ENCODE results near the gene PIH1D2. TPM values are rescaled to one million over a fixed set of nuclear protein-coding genes. Genes with fewer than 3 reads are reported as not detected.

PIH1D2 gene
- total RNA-seq, 1 experiment from 2014 or later, result 0.85 TPM

DNA sequence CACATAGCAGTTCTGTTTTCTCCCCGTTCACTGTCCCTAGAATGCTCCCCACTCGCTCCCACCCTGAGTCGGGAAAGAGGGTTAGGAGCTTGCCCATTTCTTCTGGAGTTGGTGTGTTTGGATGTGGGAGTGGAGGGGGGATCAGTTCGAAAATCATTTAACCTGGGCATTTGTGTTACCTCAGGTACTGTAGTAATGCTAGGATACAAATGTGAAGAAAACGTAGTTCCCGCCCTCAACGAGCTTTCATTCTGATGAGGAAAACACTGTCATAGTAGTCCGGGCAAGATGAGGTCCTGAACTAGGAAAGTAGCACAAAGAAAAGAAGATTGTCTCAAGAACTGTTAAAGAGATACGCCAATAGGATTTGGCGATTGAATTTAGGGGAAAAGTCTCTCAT lies 13.4 kb upstream of the PIH1D2 start (continued):
- TF ChIP-seq PREB (CRISPR knock-in tag; IDR thresholded peaks at IDR 0.05; ENCODE audit: borderline replicate concordance), result no peak
- TF ChIP-seq FOXP1 (CRISPR knock-in tag; IDR thresholded peaks at IDR 0.05; ENCODE audit: borderline replicate concordance), result no peak
- TF ChIP-seq MAX (CRISPR knock-in tag; IDR thresholded peaks at IDR 0.05), result no peak
- TF ChIP-seq JAZF1 (CRISPR knock-in tag; IDR thresholded peaks at IDR 0.05), result no peak
- no peak for TF ChIP-seq NR3C1 (CRISPR knock-in tag; conservative IDR thresholded peaks at IDR 0.05; ENCODE audit: low read depth)
- TF ChIP-seq, protein P1, sequence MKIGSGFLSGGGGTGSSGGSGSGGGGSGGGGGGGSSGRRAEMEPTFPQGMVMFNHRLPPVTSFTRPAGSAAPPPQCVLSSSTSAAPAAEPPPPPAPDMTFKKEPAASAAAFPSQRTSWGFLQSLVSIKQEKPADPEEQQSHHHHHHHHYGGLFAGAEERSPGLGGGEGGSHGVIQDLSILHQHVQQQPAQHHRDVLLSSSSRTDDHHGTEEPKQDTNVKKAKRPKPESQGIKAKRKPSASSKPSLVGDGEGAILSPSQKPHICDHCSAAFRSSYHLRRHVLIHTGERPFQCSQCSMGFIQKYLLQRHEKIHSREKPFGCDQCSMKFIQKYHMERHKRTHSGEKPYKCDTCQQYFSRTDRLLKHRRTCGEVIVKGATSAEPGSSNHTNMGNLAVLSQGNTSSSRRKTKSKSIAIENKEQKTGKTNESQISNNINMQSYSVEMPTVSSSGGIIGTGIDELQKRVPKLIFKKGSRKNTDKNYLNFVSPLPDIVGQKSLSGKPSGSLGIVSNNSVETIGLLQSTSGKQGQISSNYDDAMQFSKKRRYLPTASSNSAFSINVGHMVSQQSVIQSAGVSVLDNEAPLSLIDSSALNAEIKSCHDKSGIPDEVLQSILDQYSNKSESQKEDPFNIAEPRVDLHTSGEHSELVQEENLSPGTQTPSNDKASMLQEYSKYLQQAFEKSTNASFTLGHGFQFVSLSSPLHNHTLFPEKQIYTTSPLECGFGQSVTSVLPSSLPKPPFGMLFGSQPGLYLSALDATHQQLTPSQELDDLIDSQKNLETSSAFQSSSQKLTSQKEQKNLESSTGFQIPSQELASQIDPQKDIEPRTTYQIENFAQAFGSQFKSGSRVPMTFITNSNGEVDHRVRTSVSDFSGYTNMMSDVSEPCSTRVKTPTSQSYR (CRISPR knock-in tag; IDR thresholded peaks at IDR 0.05), result no peak
- TF ChIP-seq, protein P2, sequence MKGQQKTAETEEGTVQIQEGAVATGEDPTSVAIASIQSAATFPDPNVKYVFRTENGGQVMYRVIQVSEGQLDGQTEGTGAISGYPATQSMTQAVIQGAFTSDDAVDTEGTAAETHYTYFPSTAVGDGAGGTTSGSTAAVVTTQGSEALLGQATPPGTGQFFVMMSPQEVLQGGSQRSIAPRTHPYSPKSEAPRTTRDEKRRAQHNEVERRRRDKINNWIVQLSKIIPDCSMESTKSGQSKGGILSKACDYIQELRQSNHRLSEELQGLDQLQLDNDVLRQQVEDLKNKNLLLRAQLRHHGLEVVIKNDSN (CRISPR knock-in tag; IDR thresholded peaks at IDR 0.05), result no peak
- TF ChIP-seq ZNF423 (CRISPR knock-in tag; IDR thresholded peaks at IDR 0.05), result no peak
- TF ChIP-seq, protein P3, sequence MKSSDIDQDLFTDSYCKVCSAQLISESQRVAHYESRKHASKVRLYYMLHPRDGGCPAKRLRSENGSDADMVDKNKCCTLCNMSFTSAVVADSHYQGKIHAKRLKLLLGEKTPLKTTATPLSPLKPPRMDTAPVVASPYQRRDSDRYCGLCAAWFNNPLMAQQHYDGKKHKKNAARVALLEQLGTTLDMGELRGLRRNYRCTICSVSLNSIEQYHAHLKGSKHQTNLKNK (CRISPR knock-in tag; IDR thresholded peaks at IDR 0.05), result no peak
- TF ChIP-seq, protein P4, sequence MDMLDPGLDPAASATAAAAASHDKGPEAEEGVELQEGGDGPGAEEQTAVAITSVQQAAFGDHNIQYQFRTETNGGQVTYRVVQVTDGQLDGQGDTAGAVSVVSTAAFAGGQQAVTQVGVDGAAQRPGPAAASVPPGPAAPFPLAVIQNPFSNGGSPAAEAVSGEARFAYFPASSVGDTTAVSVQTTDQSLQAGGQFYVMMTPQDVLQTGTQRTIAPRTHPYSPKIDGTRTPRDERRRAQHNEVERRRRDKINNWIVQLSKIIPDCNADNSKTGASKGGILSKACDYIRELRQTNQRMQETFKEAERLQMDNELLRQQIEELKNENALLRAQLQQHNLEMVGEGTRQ (CRISPR knock-in tag; IDR thresholded peaks at IDR 0.05), result no peak

GRCh38 chr11:112086422-112087191 lies 12.8 kb upstream of the PIH1D2 start, which contains the start of the genes SDHD and TIMM8B:
TSS of gene SDHD (plus strand) at chr11:112086873. CDS start at chr11:112086908, 35 bp downstream.
TSS of gene TIMM8B (minus strand) at chr11:112086756. CDS start at chr11:112086723, 33 bp downstream.
- Mint-ChIP-seq H3K27ac (peak within 1 kb of the TSS; percentile 98), H3K9me3 (no peaks in the 10 kb centered on the region), H3K27me3 (ENCODE audit: low read depth) (peaks cover 4% of the 10 kb centered on the region), H3K4me1 (peaks cover 22% of the 10 kb centered on the region), H3K4me3 (peak within 1 kb of the TSS; percentile 98), H3K36me3 (peaks cover 90% of the 10 kb centered on the region)
- ChIA-PET CTCF (interaction anchor here (1.0 to 1.3 kb wide), 5 partner anchors 10 to 194 kb away, joined by 3 to 4 read pairs (median 3); partner anchors contain the start of gene BCO2), POLR2A (no interaction called here)
- DNase-seq (ENCODE audit: low spot score) (peak; percentile 95), ATAC-seq (peak; percentile 91)
- TF ChIP-seq MXD4 (CRISPR knock-in tag; IDR thresholded peaks at IDR 0.05; ENCODE audit: borderline replicate concordance) (no peak), ZNF671 (CRISPR knock-in tag; IDR thresholded peaks at IDR 0.05) (no peak), ZNF232 (CRISPR knock-in tag; IDR thresholded peaks at IDR 0.05) (no peak; the same call in 1 of the 2 replicates), ETV6 (CRISPR knock-in tag; IDR thresholded peaks at IDR 0.05) (peak; percentile 94), RELA (CRISPR knock-in tag; IDR thresholded peaks at IDR 0.05; ENCODE audit: borderline replicate concordance) (no peak), ZBTB21 (CRISPR knock-in tag; IDR thresholded peaks at IDR 0.05; ENCODE audit: borderline replicate concordance) (peak; percentile 85; the same call in 1 of the 2 replicates), MAX (CRISPR knock-in tag; IDR thresholded peaks at IDR 0.05) (peak; percentile 84), TEAD1 (CRISPR knock-in tag; IDR thresholded peaks at IDR 0.05) (peak; percentile 96), NR2C2 (CRISPR knock-in tag; IDR thresholded peaks at IDR 0.05) (peak; percentile 99)
- TF ChIP-seq, protein P5, sequence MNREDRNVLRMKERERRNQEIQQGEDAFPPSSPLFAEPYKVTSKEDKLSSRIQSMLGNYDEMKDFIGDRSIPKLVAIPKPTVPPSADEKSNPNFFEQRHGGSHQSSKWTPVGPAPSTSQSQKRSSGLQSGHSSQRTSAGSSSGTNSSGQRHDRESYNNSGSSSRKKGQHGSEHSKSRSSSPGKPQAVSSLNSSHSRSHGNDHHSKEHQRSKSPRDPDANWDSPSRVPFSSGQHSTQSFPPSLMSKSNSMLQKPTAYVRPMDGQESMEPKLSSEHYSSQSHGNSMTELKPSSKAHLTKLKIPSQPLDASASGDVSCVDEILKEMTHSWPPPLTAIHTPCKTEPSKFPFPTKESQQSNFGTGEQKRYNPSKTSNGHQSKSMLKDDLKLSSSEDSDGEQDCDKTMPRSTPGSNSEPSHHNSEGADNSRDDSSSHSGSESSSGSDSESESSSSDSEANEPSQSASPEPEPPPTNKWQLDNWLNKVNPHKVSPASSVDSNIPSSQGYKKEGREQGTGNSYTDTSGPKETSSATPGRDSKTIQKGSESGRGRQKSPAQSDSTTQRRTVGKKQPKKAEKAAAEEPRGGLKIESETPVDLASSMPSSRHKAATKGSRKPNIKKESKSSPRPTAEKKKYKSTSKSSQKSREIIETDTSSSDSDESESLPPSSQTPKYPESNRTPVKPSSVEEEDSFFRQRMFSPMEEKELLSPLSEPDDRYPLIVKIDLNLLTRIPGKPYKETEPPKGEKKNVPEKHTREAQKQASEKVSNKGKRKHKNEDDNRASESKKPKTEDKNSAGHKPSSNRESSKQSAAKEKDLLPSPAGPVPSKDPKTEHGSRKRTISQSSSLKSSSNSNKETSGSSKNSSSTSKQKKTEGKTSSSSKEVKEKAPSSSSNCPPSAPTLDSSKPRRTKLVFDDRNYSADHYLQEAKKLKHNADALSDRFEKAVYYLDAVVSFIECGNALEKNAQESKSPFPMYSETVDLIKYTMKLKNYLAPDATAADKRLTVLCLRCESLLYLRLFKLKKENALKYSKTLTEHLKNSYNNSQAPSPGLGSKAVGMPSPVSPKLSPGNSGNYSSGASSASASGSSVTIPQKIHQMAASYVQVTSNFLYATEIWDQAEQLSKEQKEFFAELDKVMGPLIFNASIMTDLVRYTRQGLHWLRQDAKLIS (CRISPR knock-in tag; IDR thresholded peaks at IDR 0.05; ENCODE audit: borderline replicate concordance), result no peak
- TF ChIP-seq, protein P6, sequence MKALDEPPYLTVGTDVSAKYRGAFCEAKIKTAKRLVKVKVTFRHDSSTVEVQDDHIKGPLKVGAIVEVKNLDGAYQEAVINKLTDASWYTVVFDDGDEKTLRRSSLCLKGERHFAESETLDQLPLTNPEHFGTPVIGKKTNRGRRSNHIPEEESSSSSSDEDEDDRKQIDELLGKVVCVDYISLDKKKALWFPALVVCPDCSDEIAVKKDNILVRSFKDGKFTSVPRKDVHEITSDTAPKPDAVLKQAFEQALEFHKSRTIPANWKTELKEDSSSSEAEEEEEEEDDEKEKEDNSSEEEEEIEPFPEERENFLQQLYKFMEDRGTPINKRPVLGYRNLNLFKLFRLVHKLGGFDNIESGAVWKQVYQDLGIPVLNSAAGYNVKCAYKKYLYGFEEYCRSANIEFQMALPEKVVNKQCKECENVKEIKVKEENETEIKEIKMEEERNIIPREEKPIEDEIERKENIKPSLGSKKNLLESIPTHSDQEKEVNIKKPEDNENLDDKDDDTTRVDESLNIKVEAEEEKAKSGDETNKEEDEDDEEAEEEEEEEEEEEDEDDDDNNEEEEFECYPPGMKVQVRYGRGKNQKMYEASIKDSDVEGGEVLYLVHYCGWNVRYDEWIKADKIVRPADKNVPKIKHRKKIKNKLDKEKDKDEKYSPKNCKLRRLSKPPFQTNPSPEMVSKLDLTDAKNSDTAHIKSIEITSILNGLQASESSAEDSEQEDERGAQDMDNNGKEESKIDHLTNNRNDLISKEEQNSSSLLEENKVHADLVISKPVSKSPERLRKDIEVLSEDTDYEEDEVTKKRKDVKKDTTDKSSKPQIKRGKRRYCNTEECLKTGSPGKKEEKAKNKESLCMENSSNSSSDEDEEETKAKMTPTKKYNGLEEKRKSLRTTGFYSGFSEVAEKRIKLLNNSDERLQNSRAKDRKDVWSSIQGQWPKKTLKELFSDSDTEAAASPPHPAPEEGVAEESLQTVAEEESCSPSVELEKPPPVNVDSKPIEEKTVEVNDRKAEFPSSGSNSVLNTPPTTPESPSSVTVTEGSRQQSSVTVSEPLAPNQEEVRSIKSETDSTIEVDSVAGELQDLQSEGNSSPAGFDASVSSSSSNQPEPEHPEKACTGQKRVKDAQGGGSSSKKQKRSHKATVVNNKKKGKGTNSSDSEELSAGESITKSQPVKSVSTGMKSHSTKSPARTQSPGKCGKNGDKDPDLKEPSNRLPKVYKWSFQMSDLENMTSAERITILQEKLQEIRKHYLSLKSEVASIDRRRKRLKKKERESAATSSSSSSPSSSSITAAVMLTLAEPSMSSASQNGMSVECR (CRISPR knock-in tag; IDR thresholded peaks at IDR 0.05; ENCODE audit: borderline replicate concordance), result peak; percentile 94; the same call in 1 of the 2 replicates
